ENCODE results near the gene ZNF266. TPM values are rescaled to one million over a fixed set of nuclear protein-coding genes. Genes with fewer than 3 reads are reported as not detected.

Gene ZNF266
- total RNA-seq, result 10 to 100 TPM; 31.3 to 32.1 TPM

GRCh38 chr19:9435279-9436268 lies at the start of gene ZNF266:
ZNF266 (minus strand) TSS chr19:9435573; CDS start chr19:9420089, 15,484 bp downstream.
- peak; percentile 94 for DNase-seq
- ChIA-PET CTCF (interaction anchor here (0.7 to 2.0 kb wide), 7 partner anchors 10 to 333 kb away, joined by 3 to 8 read pairs (median 5); partner anchors contain the start of genes ZNF559 and ZNF846), POLR2A (interaction anchor here (0.6 to 2.4 kb wide), 8 partner anchors 102 to 1630 kb away, joined by 3 to 15 read pairs (median 6); partner anchors contain the start of genes ZNF121, ZNF559, ZNF561 and ZNF699)
- H3K27me3 Mint-ChIP-seq, result no peaks in the 10 kb centered on the region
- peak within 1 kb of the TSS; percentile 93 for H3K4me3 Mint-ChIP-seq
- H3K27ac Mint-ChIP-seq, result peak within 1 kb of the TSS; percentile 96
- H3K36me3 Mint-ChIP-seq (ENCODE audit: low read depth), result peaks cover 44% of the 10 kb centered on the region
- H3K9me3 Mint-ChIP-seq, result peaks cover 23% of the 10 kb centered on the region
- peaks cover 34% of the 10 kb centered on the region for H3K4me1 Mint-ChIP-seq

GRCh38 chr19:9485140-9485539 lies 49.8 kb upstream of the ZNF266 start:
- no peak for DNase-seq
- CTCF ChIA-PET, result no interaction called here
- peaks cover 52% of the 10 kb centered on the region for H3K9me3 Mint-ChIP-seq
- H3K4me3 Mint-ChIP-seq, result no peak overlapping the region
- no peaks in the 10 kb centered on the region for H3K4me1 Mint-ChIP-seq
- no peaks in the 10 kb centered on the region for H3K27me3 Mint-ChIP-seq
- peaks cover 3% of the 10 kb centered on the region for H3K36me3 Mint-ChIP-seq (ENCODE audit: low read depth)
- POLR2A ChIA-PET, result no interaction called here
- H3K27ac Mint-ChIP-seq, result no peak overlapping the region

GRCh38 chr19:9474975-9475374 lies 39.6 kb upstream of the ZNF266 start:
- no peaks in the 10 kb centered on the region for H3K27me3 Mint-ChIP-seq
- ChIA-PET CTCF (no interaction called here), POLR2A (no interaction called here)
- no peaks in the 10 kb centered on the region for H3K36me3 Mint-ChIP-seq (ENCODE audit: low read depth)
- no peak overlapping the region for H3K4me3 Mint-ChIP-seq
- no peaks in the 10 kb centered on the region for H3K4me1 Mint-ChIP-seq
- peaks cover 50% of the 10 kb centered on the region for H3K9me3 Mint-ChIP-seq
- H3K27ac Mint-ChIP-seq, result no peak overlapping the region
- no peak for DNase-seq

- H3K27me3 Mint-ChIP-seq, result no peaks in the 10 kb centered on the region
- no peak overlapping the region for H3K4me3 Mint-ChIP-seq
- no peak for DNase-seq
- no peaks in the 10 kb centered on the region for H3K4me1 Mint-ChIP-seq
- peaks cover 56% of the 10 kb centered on the region for H3K9me3 Mint-ChIP-seq
- peaks cover 6% of the 10 kb centered on the region for H3K36me3 Mint-ChIP-seq (ENCODE audit: low read depth)
- no peak overlapping the region for H3K27ac Mint-ChIP-seq
- ChIA-PET CTCF (no interaction called here), POLR2A (no interaction called here)
These were observed 31.8 kb upstream of the ZNF266 start for GRCh38 chr19:9467161-9467560.

GRCh38 chr19:9461938-9462337 lies 26.6 kb upstream of the ZNF266 start:
- Mint-ChIP-seq H3K4me1 (no peaks in the 10 kb centered on the region), H3K27ac (no peak overlapping the region), H3K9me3 (peaks cover 59% of the 10 kb centered on the region), H3K4me3 (no peak overlapping the region), H3K27me3 (no peaks in the 10 kb centered on the region), H3K36me3 (ENCODE audit: low read depth) (peaks cover 3% of the 10 kb centered on the region)
- ChIA-PET POLR2A (no interaction called here), CTCF (no interaction called here)
- DNase-seq, result no peak

GRCh38 chr19:9456018-9456689 lies 20.8 kb upstream of the ZNF266 start:
- no peak for DNase-seq
- H3K27me3 Mint-ChIP-seq, result no peaks in the 10 kb centered on the region
- H3K27ac Mint-ChIP-seq, result no peak overlapping the region
- ChIA-PET POLR2A (no interaction called here), CTCF (no interaction called here)
- H3K9me3 Mint-ChIP-seq, result peaks cover 63% of the 10 kb centered on the region
- H3K4me1 Mint-ChIP-seq, result no peaks in the 10 kb centered on the region
- H3K36me3 Mint-ChIP-seq (ENCODE audit: low read depth), result no peaks in the 10 kb centered on the region
- H3K4me3 Mint-ChIP-seq, result no peak overlapping the region

- ChIA-PET CTCF (no interaction called here), POLR2A (no interaction called here)
- H3K4me3 Mint-ChIP-seq, result no peak overlapping the region
- H3K9me3 Mint-ChIP-seq, result peaks cover 53% of the 10 kb centered on the region
- H3K36me3 Mint-ChIP-seq (ENCODE audit: low read depth), result no peaks in the 10 kb centered on the region
- DNase-seq, result no peak
- H3K27ac Mint-ChIP-seq, result no peak overlapping the region
- H3K4me1 Mint-ChIP-seq, result no peaks in the 10 kb centered on the region
- H3K27me3 Mint-ChIP-seq, result no peaks in the 10 kb centered on the region
These were observed 18.6 kb upstream of the ZNF266 start for GRCh38 chr19:9453953-9454352.

GRCh38 chr19:9445037-9445436 lies 9.7 kb upstream of the ZNF266 start:
- H3K27ac Mint-ChIP-seq, result no peak overlapping the region
- ChIA-PET POLR2A (no interaction called here), CTCF (interaction anchor here (0.9 kb wide), 1 partner anchor 9 kb away, joined by 4 read pairs; the partner anchor contains the start of gene ZNF266)
- H3K36me3 Mint-ChIP-seq (ENCODE audit: low read depth), result peaks cover 8% of the 10 kb centered on the region
- H3K9me3 Mint-ChIP-seq, result peaks cover 46% of the 10 kb centered on the region
- H3K27me3 Mint-ChIP-seq, result no peaks in the 10 kb centered on the region
- no peak for DNase-seq
- no peaks in the 10 kb centered on the region for H3K4me1 Mint-ChIP-seq
- H3K4me3 Mint-ChIP-seq, result no peak overlapping the region

GRCh38 chr19:9436358-9436757 lies 985 bp upstream of the ZNF266 start:
- H3K9me3 Mint-ChIP-seq, result peaks cover 20% of the 10 kb centered on the region
- peaks cover 38% of the 10 kb centered on the region for H3K36me3 Mint-ChIP-seq (ENCODE audit: low read depth)
- no peaks in the 10 kb centered on the region for H3K27me3 Mint-ChIP-seq
- peak overlapping the region; percentile 96 for H3K27ac Mint-ChIP-seq
- POLR2A ChIA-PET, result interaction anchor here (0.6 to 2.4 kb wide), 6 partner anchors 101 to 1631 kb away, joined by 3 to 15 read pairs (median 6); partner anchors contain the start of genes ZNF121, ZNF561, ZNF699 and ZNF846
- peak overlapping the region; percentile 93 for H3K4me3 Mint-ChIP-seq
- DNase-seq, result no peak
- peaks cover 34% of the 10 kb centered on the region for H3K4me1 Mint-ChIP-seq
- CTCF ChIA-PET, result interaction anchor here (0.7 to 2.0 kb wide), 2 partner anchors 12 to 113 kb away, joined by 5 to 8 read pairs; partner anchors contain the start of gene ZNF559

- peaks cover 32% of the 10 kb centered on the region for H3K4me1 Mint-ChIP-seq
These were observed 3.9 kb downstream of the ZNF266 start for GRCh38 chr19:9431475-9431874.

GRCh38 chr19:9430444-9430843 lies 4.9 kb downstream of the ZNF266 start:
- no peak for DNase-seq
- peaks cover 26% of the 10 kb centered on the region for H3K9me3 Mint-ChIP-seq
- ChIA-PET POLR2A (no interaction called here), CTCF (interaction anchor here (1.9 to 2.3 kb wide), 2 partner anchors 223 to 225 kb away, joined by 4 to 9 read pairs; no protein-coding TSS in a partner anchor)
- H3K36me3 Mint-ChIP-seq (ENCODE audit: low read depth), result peaks cover 83% of the 10 kb centered on the region
- no peak overlapping the region for H3K4me3 Mint-ChIP-seq
- H3K4me1 Mint-ChIP-seq, result peaks cover 21% of the 10 kb centered on the region
- H3K27ac Mint-ChIP-seq, result no peak overlapping the region
- H3K27me3 Mint-ChIP-seq, result no peaks in the 10 kb centered on the region

More at GRCh38 chr19:9431475-9431874, 3.9 kb downstream of the ZNF266 start:
- Mint-ChIP-seq H3K9me3 (peaks cover 25% of the 10 kb centered on the region), H3K27me3 (no peaks in the 10 kb centered on the region), H3K27ac (no peak overlapping the region), H3K4me3 (no peak overlapping the region), H3K36me3 (ENCODE audit: low read depth) (peaks cover 78% of the 10 kb centered on the region)
- ChIA-PET CTCF (interaction anchor here (0.5 to 2.3 kb wide), 4 partner anchors 49 to 226 kb away, joined by 4 to 9 read pairs (median 6); no protein-coding TSS in a partner anchor), POLR2A (no interaction called here)
- peak; percentile 44 for DNase-seq

GRCh38 chr19:9427941-9428340 lies 7.4 kb downstream of the ZNF266 start:
- H3K4me1 Mint-ChIP-seq, result peaks cover 4% of the 10 kb centered on the region
- ChIA-PET CTCF (interaction anchor here (0.5 kb wide), 1 partner anchor 15 kb away, joined by 3 read pairs; no protein-coding TSS in a partner anchor), POLR2A (no interaction called here)
- no peak for DNase-seq
- peaks cover 38% of the 10 kb centered on the region for H3K9me3 Mint-ChIP-seq
- no peak overlapping the region for H3K4me3 Mint-ChIP-seq
- H3K27ac Mint-ChIP-seq, result no peak overlapping the region
- H3K27me3 Mint-ChIP-seq, result no peaks in the 10 kb centered on the region
- H3K36me3 Mint-ChIP-seq (ENCODE audit: low read depth), result peaks cover 90% of the 10 kb centered on the region
